ENCODE data around the gene MSRB1. TPM values are rescaled to one million over a fixed set of nuclear protein-coding genes. Genes with fewer than 3 reads are reported as not detected.

Gene MSRB1
- total and polyA plus RNA-seq, 2 of the 13 experiments (the other 11 are each of a cell fraction or from before 2014, with no cell fraction given): 32.1 to 75.4 TPM

DNA sequence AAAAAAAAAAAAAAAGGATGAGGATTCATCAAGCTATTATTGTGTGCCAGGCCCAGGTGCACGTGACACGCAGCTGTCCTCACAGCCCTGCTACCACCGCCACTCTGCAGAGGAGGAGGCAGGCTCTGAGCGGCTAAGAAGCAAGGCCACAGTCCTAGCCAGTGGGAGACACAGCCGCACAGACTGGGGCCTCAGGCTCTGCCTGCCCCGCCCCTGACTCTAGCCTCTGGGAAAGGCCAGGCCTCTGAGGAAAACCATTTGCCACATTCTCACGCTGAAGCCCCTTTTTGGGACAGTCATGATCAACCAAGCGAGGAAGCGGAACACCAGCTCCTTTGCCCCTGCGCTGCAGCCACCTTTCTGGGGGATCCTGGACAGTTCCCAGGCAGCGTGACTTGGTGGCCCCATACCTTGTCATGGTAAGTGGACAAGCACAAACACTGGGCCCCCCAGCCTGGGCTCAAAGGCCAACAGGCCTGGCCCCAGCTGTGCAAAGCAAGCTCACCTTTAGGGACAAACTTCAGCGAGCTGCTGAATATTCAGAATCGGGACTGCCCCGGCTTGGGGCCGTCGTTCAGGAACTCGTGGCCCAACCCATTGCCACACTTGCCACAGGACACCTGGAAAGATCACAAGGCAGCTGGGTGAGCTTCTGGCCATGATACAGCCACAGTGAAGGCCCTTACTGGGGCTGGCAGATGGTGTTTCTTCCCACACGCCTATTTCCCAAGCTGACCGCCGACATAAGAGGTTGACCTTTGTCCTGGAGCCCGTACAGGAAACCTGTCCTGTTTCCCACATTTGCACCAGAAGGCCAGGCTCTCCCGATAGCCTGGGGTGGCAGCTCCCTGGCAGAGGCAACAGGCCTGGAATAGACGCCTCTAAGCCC lies 2.5 kb downstream of the MSRB1 start (continued):
- no peak; the same call in 1 of the 2 replicates for TF ChIP-seq CENPT (CRISPR knock-in tag; IDR thresholded peaks at IDR 0.05; ENCODE audit: low read depth)
- TF ChIP-seq HMG20B (CRISPR knock-in tag; conservative IDR thresholded peaks at IDR 0.05): peak; percentile 7; the same call in 1 of the 2 replicates
- peak; percentile 35; the same call in 1 of the 2 replicates for TF ChIP-seq SOX5 (CRISPR knock-in tag; IDR thresholded peaks at IDR 0.05; ENCODE audit: borderline replicate concordance)
- peak; percentile 74 for TF ChIP-seq ISL2 (CRISPR knock-in tag; IDR thresholded peaks at IDR 0.05)
- TF ChIP-seq AHR (CRISPR knock-in tag; IDR thresholded peaks at IDR 0.05): no peak
- no peak for TF ChIP-seq MTF1 (CRISPR knock-in tag; IDR thresholded peaks at IDR 0.05)
- no peak for TF ChIP-seq ZKSCAN1 (IDR thresholded peaks at IDR 0.05; ENCODE audit: low read length)
- TF ChIP-seq CREM (IDR thresholded peaks at IDR 0.05): peak; percentile 60
- TF ChIP-seq CREM (CRISPR knock-in tag; IDR thresholded peaks at IDR 0.05): no peak
- TF ChIP-seq ZNF180 (CRISPR knock-in tag; IDR thresholded peaks at IDR 0.05; ENCODE audit: borderline replicate concordance, low read depth): peak; percentile 13; the same call in 1 of the 2 replicates
- TF ChIP-seq ZNF784 (CRISPR knock-in tag; IDR thresholded peaks at IDR 0.05; ENCODE audit: borderline replicate concordance): peak; percentile 24; the same call in 1 of the 2 replicates
- TF ChIP-seq GMEB1 (CRISPR knock-in tag; IDR thresholded peaks at IDR 0.05; ENCODE audit: borderline replicate concordance): no peak; the same call in 1 of the 2 replicates
- TF ChIP-seq RBAK (CRISPR knock-in tag; IDR thresholded peaks at IDR 0.05): no peak
- TF ChIP-seq SOX13 (IDR thresholded peaks at IDR 0.05): 0 out of 2 replicates have a peak, but pooled peaks have one; percentile 11
- peak in 1 of 2 experiments; percentile 64; a peak in 1 of 4 replicates for TF ChIP-seq SOX13 (CRISPR knock-in tag; conservative IDR thresholded peaks at IDR 0.05 in 1 of 2, IDR thresholded peaks at IDR 0.05 in 1 of 2)
- TF ChIP-seq NR2F1 (CRISPR knock-in tag; IDR thresholded peaks at IDR 0.05): peak in 1 of 2 experiments; percentile 19; a peak in 1 of 4 replicates
- TF ChIP-seq, protein P1, sequence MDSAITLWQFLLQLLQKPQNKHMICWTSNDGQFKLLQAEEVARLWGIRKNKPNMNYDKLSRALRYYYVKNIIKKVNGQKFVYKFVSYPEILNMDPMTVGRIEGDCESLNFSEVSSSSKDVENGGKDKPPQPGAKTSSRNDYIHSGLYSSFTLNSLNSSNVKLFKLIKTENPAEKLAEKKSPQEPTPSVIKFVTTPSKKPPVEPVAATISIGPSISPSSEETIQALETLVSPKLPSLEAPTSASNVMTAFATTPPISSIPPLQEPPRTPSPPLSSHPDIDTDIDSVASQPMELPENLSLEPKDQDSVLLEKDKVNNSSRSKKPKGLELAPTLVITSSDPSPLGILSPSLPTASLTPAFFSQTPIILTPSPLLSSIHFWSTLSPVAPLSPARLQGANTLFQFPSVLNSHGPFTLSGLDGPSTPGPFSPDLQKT (CRISPR knock-in tag; IDR thresholded peaks at IDR 0.05; ENCODE audit: borderline replicate concordance): no peak
- no peak for TF ChIP-seq FOXP1 (IDR thresholded peaks at IDR 0.05)
- TF ChIP-seq FOXP1 (CRISPR knock-in tag; IDR thresholded peaks at IDR 0.05): peak; percentile 63; the same call in 1 of the 2 replicates
- peak; percentile 88 for TF ChIP-seq MED1 (CRISPR knock-in tag; IDR thresholded peaks at IDR 0.05)
- TF ChIP-seq, protein P2, sequence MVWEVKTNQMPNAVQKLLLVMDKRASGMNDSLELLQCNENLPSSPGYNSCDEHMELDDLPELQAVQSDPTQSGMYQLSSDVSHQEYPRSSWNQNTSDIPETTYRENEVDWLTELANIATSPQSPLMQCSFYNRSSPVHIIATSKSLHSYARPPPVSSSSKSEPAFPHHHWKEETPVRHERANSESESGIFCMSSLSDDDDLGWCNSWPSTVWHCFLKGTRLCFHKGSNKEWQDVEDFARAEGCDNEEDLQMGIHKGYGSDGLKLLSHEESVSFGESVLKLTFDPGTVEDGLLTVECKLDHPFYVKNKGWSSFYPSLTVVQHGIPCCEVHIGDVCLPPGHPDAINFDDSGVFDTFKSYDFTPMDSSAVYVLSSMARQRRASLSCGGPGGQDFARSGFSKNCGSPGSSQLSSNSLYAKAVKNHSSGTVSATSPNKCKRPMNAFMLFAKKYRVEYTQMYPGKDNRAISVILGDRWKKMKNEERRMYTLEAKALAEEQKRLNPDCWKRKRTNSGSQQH (CRISPR knock-in tag; IDR thresholded peaks at IDR 0.05; ENCODE audit: low read depth): peak; percentile 89
- 0 out of 2 replicates have a peak, but pooled peaks have one; percentile 33 for TF ChIP-seq ZNF672 (CRISPR knock-in tag; IDR thresholded peaks at IDR 0.05)
- TF ChIP-seq, protein P3, sequence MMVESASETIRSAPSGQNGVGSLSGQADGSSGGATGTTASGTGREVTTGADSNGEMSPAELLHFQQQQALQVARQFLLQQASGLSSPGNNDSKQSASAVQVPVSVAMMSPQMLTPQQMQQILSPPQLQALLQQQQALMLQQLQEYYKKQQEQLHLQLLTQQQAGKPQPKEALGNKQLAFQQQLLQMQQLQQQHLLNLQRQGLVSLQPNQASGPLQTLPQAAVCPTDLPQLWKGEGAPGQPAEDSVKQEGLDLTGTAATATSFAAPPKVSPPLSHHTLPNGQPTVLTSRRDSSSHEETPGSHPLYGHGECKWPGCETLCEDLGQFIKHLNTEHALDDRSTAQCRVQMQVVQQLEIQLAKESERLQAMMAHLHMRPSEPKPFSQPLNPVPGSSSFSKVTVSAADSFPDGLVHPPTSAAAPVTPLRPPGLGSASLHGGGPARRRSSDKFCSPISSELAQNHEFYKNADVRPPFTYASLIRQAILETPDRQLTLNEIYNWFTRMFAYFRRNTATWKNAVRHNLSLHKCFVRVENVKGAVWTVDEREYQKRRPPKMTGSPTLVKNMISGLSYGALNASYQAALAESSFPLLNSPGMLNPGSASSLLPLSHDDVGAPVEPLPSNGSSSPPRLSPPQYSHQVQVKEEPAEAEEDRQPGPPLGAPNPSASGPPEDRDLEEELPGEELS (CRISPR knock-in tag; IDR thresholded peaks at IDR 0.05): peak; percentile 83

Measured in HepG2 (cell line).